K562 (cell line): Measurements from ENCODE around the gene PDE1C. TPM values are rescaled to one million over a fixed set of nuclear protein-coding genes. Genes with fewer than 3 reads are reported as not detected.

ENCODE experiments used
- CCAR2 ChIP-seq: fragments of 200-400 bp; formaldehyde crosslinking; IDR thresholded peaks from 2 replicates; pipeline ENCODE4 v1.6.1; 2017; ENCODE audit warnings: mild to moderate bottlenecking, low read depth, low read length
- HNRNPUL1 ChIP-seq: fragments of 200-400 bp; formaldehyde crosslinking; IDR thresholded peaks from 2 replicates; pipeline ENCODE4 v1.6.1; 2017; ENCODE audit warnings: low read length
- KDM4B ChIP-seq, 2 experiments: fragments of 450-650 bp in 1 of 2; sonication (generic) in 1 of 2; IDR thresholded peaks; 2 replicates each; pipeline ENCODE4 v1.6.1; 2016 to 2017; ENCODE audit warnings: borderline replicate concordance in 2 of 2, antibody characterized with exemption in 1 of 2, low read depth in 1 of 2, mild to moderate bottlenecking in 1 of 2
- MECOM ChIP-seq: fragments of 250-450 bp; sonication (Bioruptor Pico); IDR thresholded peaks from 2 replicates; pipeline ENCODE4 v1.8.0; 2022; ENCODE audit warnings: inconsistent platforms
- NR2C2 ChIP-seq, 2 experiments: fragments of 200-800 bp in 1 of 2; sonication (Bioruptor generic) in 1 of 2; sonication (generic) in 1 of 2; formaldehyde crosslinking in 1 of 2; IDR thresholded peaks; 2 replicates each; pipeline versions ENCODE4 v1.6.1 to v1.8.0; 2016 to 2022; ENCODE audit warnings: mild to moderate bottlenecking in 1 of 2, missing compliant biosample characterization in 1 of 2, missing genetic modification characterization in 1 of 2, missing genetic modification reagents in 1 of 2
- POLR2B ChIP-seq: fragments of 450-650 bp; IDR thresholded peaks from 2 replicates; pipeline ENCODE4 v1.6.1; 2018; ENCODE audit warnings: low read depth; ENCODE audit not compliant: partially characterized antibody
- TSHZ1 ChIP-seq: fragments of 250-450 bp; sonication (Bioruptor Pico); IDR thresholded peaks from 2 replicates; pipeline ENCODE4 v1.4.0; 2020; ENCODE audit warnings: mild to moderate bottlenecking, moderate library complexity
- YBX1 ChIP-seq: fragments of 450-650 bp; IDR thresholded peaks from 2 replicates; pipeline ENCODE4 v1.7.1; 2016; ENCODE audit warnings: mild to moderate bottlenecking
- ZC3H8 ChIP-seq: fragments of 450-650 bp; IDR thresholded peaks from 2 replicates; pipeline ENCODE4 v1.6.1; 2017
- ZNF766 ChIP-seq: fragments of 200-800 bp; sonication (Bioruptor generic); conservative IDR thresholded peaks from 2 replicates; pipeline ENCODE4 v1.6.1; 2016; ENCODE audit warnings: missing genetic modification characterization, missing compliant biosample characterization
- polyA plus RNA-seq, 8 experiments: library from polyadenylated mRNA; depleted of rRNA in 4 of 8; stranded (reverse) in 5 of 8; unstranded in 3 of 8; fragments of >200 nt; fragmentation: Nextera tagmentation in 2 of 8; fragmentation: Illumina TruSeq in 1 of 8; extraction: Ambion mirVana in 2 of 8; extraction: Trizol in 1 of 8; gene quantifications; 2 replicates each; pipeline versions ENCODE4 v1.2.1 to v1.2.3, GENCODE V29; 2011 to 2014; ENCODE audit warnings: inconsistent platforms in 1 of 8, missing spikeins in 1 of 8
- total RNA-seq, 7 experiments: library from RNA; depleted of rRNA in 6 of 7; stranded (reverse); fragments of >200 nt in 6 of 7; fragmentation: Illumina TruSeq in 2 of 7; extraction: Trizol in 2 of 7; gene quantifications; 2 replicates each; pipeline versions ENCODE4 v1.2.1 to v1.2.3, GENCODE V29; 2011 to 2021; ENCODE audit warnings: low replicate concordance in 1 of 7

The PDE1C gene
- total and polyA plus RNA-seq, 9 of the 15 experiments (the other 6 are each of a cell fraction or from before 2014, with no cell fraction given), result under 0.01 to 0.01 TPM; not detected in 7

- TF ChIP-seq TSHZ1 (CRISPR knock-in tag) (no peak), YBX1 (no peak), CCAR2 (no peak), POLR2B (no peak), MECOM (CRISPR knock-in tag) (no peak), HNRNPUL1 (no peak), ZC3H8 (no peak), KDM4B (IDR thresholded peaks at IDR 0.05; ENCODE audit: borderline replicate concordance in 2 of 2, low read depth in 1 of 2) (no peak), ZNF766 (CRISPR knock-in tag) (no peak), NR2C2 (CRISPR knock-in tag; IDR thresholded peaks at IDR 0.05) (no peak), NR2C2 (tag; IDR thresholded peaks at IDR 0.05) (no peak)
Measured at GRCh38 chr7:31748084-31748483, 322.1 kb downstream of the PDE1C start (continued).
